Panc1 (cell line): ENCODE results near the gene E2F1.
"Not testable (repeated sequence)": the region's sequence is repeated elsewhere in the genome, so short reads cannot be mapped to it uniquely, and the experiment has no call there.

ENCODE experiments used
- CTCF ChIP-seq: fragments of 450-650 bp; IDR thresholded peaks from 2 replicates; pipeline ENCODE4 v1.5.1; 2017; ENCODE audit warnings: mild to moderate bottlenecking
- POLR2AphosphoS5 ChIP-seq: IDR thresholded peaks from 2 replicates; pipeline ENCODE4 v1.6.1; 2012; ENCODE audit warnings: mild to moderate bottlenecking, low read depth, low read length, moderate library complexity
- REST ChIP-seq, 2 experiments: IDR thresholded peaks; 2 replicates each; pipeline ENCODE4 v1.6.1; 2011 to 2012; ENCODE audit warnings: low read depth in 2 of 2, control low read depth in 1 of 2, low read length in 1 of 2, mild to moderate bottlenecking in 1 of 2, moderate library complexity in 1 of 2; ENCODE audit not compliant: insufficient read depth in 1 of 2
- TCF7L2 ChIP-seq: IDR thresholded peaks from 2 replicates; pipeline ENCODE4 v1.6.1; 2011; ENCODE audit warnings: mild to moderate bottlenecking, low read depth, low read length, inconsistent platforms

GRCh38 chr20:33698966-33699365 lies 12.8 kb upstream of the E2F1 start:
- not testable (repeated sequence) for TF ChIP-seq CTCF; TCF7L2; POLR2AphosphoS5; REST (IDR thresholded peaks at IDR 0.05; ENCODE audit: insufficient read depth in 1 of 2, low read depth in 2 of 2, low read length in 1 of 2)
